GOT3 (cell line): Measurements from ENCODE around the gene PTPRG.

Experiments used
- DNase-seq: peaks from one replicate; lab custom pipeline; 2025; ENCODE audit warnings: mixed read lengths; lab: John Stamatoyannopoulos, UW

Gene PTPRG

DNA sequence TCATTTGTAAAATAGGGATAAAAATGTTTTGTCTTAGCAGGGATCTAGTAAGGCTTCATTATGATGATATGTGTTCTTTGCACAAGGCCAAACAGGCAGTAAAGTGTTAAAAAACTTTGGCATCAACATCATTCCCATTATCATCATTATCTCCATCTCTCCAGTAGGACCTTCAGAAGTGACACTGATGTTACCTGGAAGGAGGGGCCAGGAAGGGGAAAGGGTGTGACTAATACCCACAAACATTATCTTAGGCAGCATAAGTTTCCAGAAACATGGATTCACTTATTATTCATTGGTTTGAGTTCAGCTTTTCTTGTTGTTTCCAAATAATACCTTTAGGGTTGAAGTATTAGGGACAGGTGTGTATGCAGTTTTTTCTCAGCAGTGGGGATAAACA is 399.6 kb downstream of the PTPRG start:
- DNase-seq, result no peak

- no peak for DNase-seq
Measured at GRCh38 chr3:61961900-61962299, 400.5 kb downstream of the PTPRG start.

- DNase-seq, result no peak
Measured at GRCh38 chr3:61964566-61964965, 403.2 kb downstream of the PTPRG start.

DNA sequence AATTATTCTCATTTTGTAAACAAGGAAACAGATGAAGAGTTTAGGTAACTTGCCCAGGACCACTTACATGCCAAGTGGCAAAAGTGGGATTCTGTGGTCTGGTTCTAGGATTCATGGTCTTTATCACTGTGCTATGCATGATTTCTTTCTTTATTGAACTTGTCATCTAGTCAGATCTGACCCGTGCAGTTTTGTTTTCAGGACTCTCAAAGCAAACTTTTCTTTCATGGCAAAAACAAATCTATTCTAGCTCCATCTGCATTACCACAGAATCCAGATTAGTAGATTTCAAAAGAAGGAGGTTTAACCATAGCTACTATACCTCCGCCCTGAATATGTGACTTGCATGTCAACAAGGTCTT is 404.4 kb downstream of the PTPRG start:
- no peak for DNase-seq

DNA sequence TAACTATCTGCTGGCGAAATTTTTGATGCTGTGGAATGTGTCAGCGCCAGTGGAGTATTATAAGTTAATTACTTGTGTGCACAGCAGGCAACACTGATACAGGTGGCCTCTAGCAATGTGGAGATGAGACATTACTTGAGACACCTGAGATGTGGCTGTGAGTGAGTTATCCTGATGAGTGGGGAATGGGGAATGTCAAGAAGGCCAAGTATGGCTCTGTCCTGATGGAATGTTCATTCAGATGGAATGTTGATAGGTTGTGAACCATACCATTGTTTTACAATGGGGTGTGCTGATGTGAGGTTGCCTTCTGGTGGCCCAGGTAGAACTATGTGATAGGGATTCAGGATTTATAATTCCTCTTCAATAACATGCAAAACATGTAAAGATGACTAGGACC is 404.8 kb downstream of the PTPRG start:
- no peak for DNase-seq

DNA sequence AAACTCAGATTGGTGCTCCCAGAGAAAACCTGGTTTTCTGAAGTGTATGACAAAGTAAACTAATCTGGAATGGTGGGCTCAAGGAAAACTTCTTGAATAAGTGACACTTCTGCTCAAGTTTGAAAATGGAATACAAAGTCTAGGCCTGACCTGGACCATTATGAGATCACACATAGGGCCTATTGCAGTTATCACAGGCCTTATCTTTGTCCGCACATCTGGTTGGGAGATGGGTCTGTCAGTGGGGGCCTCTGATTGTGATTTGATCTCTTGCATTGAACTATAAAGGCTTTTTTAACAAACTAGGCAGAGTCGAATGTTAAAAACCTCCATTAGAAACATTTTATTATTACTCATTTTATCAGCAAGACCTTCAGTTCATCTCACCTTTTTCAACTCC is 405.6 kb downstream of the PTPRG start:
- DNase-seq, result no peak

- no peak for DNase-seq
Measured at GRCh38 chr3:61967937-61968336, 406.6 kb downstream of the PTPRG start.

GRCh38 chr3:61974662-61975061 is 413.3 kb downstream of the PTPRG start:
- DNase-seq, result no peak

DNA sequence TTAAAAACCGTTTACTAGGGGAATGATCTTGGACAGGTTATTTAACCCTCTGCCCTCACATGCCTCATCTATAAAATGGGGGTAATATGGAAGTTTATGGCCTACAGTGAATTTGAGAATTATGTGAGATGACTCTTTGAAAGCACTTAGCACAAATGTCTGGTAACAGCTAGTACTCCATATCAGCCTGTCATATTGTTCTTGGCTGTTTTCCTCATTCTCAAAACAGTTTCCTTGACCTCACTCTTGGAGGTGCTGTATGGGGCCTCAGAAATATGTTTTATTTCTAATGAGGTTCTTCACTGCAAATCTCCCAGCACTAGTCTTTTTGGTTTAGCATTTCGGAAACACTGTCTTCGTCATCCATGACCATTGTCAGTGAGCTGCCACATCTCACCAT is 413.8 kb downstream of the PTPRG start:
- DNase-seq, result no peak

- DNase-seq, result no peak
Measured at GRCh38 chr3:61975936-61976335, 414.6 kb downstream of the PTPRG start.

DNA sequence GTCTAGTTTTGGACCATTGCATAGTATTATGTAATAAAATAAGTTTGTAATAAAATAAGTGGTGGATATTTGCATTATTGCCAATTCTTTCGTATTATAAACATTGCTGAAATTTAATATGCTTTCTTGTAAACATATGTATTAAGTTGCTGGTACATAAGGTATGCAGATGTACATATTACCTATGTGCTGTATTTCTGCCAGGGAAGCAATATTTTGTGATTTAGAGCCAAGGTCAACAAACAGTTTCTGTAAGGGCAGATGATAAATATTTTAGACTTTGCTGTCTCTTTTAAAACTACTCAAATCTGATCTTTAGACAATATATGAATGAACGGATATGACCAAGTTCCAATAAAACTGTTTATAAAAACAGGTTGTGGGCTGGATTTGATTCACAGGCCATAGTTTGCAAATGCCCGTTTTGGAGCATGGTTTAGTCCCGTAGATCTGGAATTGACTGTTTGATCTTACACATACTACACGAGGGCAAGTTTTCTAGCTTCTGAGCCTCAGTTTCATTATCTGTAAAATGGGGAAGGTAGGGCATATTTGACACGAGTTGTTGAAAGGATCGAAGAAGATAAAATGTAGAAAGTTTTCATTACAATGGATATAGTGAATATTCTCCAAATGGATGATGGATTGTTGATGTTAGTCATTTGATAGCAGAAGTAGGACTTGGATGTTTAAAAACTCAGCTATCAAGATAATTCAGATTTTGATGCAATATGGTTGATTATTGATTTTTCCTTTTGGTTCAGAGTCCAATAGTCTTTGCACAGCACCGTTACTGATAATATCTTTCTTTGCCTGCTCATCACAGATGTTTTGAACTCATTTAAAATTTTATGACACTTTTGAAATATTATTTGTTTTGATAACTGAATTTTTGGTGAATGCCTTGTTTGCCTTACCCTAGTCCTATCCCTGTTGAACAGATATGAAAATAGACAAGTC is 417.4 kb downstream of the PTPRG start:
- DNase-seq, result no peak

- DNase-seq, result no peak
Measured at GRCh38 chr3:61979638-61980037, 418.3 kb downstream of the PTPRG start.

DNA sequence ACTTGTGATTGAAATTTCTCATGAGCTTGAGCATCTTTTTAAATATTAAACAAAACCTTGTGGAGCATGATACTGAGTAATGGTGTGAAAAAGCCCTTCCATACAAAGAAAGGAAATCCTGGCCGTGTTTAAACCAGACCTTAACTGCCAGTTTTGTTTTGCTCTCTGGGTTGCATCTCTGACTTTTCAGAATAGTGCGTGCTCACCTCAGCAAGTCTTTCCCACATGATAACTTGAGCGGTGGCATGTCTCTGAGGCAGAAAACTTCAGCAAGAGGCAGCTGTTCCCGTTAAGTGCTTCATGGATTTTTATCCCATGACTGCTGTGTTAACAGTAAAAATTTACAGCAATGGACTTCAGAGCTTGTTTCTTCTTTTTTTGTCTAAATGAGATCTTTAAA is 418.7 kb downstream of the PTPRG start:
- DNase-seq, result no peak

DNA sequence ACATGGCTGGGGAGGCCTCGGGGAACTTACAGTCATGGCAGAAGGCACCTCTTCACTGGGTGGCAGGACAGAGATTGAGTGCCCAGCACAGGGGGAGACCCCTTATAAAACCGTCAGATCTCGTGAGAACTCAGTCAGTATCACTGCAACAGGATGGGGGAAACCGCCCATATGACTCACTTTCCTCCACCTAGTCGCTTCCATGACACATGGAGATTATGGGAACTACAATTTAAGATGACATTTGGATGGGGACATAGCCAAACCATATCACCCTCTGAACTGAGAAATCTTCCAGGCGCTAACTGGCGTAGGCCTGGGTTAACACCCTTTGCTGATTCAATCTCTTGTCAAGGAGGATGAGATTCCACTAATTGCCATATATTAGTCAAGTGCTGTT is 419.7 kb downstream of the PTPRG start:
- DNase-seq, result no peak

DNA sequence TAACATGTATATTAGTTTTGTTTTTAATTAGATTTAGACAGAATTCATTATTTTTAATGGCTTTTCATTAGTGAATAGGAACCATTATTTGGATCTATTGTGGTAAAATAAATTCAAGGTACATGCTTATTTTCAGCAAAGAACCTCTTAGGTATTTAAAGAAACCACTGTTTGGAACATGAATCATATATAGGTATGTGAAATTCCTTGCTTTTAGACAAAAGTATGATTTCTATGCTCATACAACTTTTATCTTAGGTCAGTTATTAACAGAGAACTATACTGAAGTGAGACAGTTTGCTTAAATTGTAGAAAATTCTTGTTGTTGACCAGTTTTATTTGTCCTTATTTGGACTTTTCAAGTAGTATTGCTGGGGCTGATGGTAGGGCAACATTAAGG is 422.1 kb downstream of the PTPRG start:
- DNase-seq, result no peak

DNA sequence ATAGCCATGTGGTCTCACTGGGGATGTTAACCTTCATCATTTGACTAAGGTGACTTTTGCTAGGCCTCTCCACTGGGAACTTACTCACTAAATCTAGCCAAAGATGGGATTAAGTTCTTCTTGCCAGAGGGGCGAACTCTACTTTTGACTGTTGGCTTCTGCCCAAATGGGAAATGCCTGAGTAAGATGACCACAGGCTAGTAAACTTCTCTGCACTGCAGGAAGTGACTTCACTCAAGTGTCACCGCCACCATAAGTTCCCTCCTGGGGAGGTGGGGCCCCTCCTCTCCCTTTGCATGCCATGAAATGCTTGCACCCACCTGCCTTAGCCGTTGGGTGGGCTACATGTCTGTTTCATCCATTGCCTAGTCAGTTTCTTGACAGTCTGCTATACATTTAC is 423.6 kb downstream of the PTPRG start:
- no peak for DNase-seq

DNA sequence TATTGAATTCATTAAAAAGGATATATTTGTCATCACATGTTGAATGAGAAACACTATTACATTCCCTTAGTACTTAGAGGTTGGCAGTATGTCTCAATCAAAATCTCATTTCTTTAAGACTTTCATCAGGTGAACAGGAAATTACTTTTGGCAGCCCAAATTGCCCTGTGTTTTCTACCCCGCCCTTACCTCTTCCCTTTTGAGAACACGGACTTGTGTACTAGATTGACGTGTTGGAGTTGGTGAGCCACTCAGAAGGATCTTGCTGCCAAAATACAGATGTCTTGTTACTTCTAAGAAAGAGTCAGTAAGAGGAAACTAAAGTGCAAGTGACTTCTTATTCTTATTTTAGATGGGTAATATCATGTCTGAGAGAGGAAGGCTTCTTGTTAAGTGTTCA is 425.1 kb downstream of the PTPRG start:
- no peak for DNase-seq

DNA sequence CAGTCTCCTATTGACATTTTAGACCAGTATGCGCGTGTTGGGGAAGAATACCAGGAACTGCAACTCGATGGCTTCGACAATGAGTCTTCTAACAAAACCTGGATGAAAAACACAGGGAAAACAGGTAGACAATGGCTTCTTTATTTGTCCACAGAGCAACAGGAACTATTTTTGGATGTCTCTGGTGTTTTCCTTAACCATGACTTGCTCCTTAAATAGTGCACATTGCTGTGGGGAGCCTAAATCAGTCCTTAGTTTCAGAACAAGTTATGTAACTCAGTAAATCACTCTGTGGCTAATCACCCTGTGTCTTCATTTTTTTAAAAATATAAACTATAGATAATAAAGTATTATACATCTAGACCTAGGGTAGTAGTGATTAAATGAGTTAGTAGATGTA is 428.3 kb downstream of the PTPRG start:
- DNase-seq, result no peak

GRCh38 chr3:61990327-61991027 is 429.1 kb downstream of the PTPRG start:
- DNase-seq, result no peak

DNA sequence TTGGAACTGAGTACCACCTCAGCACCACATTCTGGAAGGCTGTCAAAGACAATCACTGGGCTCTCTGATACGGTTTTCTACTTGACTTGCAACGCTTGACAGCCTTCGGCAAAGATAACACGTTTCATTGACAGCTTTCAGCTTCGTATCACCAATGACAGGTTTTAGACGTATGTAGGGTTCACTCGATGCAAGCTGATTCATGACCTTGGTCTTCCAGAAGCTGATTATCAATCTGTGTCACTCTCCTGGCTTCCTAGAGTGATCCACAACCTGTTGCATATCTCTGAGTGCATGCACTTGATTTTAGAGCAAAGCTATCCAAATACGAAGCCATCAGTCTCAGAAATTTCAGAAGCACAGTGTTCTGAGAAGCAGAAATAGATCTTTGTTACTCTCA is 430.3 kb downstream of the PTPRG start:
- DNase-seq, result no peak

DNA sequence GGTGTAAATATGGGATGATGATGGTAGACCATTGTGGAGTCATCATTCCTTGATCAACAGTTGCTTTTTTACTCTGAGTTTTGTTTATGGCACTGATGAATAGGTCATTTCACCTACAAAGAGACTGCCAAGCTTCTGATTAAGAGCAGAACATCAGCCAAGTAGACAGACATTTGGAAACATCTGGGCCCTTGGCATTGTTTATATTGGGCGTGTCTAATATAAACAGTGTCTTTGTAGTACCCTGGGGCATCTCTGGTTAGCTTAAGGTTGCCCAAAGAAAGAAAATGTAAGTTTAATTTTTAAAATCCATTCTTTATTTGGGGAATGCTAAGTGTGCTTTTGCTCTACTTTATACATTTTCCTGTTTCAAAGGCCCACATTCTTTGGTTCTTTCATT is 435.0 kb downstream of the PTPRG start:
- DNase-seq, result no peak

- no peak for DNase-seq
Measured at GRCh38 chr3:61997101-61997500, 435.7 kb downstream of the PTPRG start.

- no peak for DNase-seq
Measured at GRCh38 chr3:62003835-62004234, 442.5 kb downstream of the PTPRG start.

GRCh38 chr3:62007036-62007435 is 445.7 kb downstream of the PTPRG start:
- no peak for DNase-seq
